Measurements from ENCODE around the gene CAMTA1.

The CAMTA1 gene

GRCh38 chr1:7076117-7076516 lies 290.9 kb downstream of the CAMTA1 start:
- no peak for DNase-seq (ENCODE audit: low read depth, low spot score)

- DNase-seq (ENCODE audit: low read depth, low spot score), result no peak
These were observed 291.3 kb downstream of the CAMTA1 start for GRCh38 chr1:7076572-7076971.

- DNase-seq (ENCODE audit: low read depth, low spot score), result no peak
These were observed 291.9 kb downstream of the CAMTA1 start for GRCh38 chr1:7077136-7077535.

GRCh38 chr1:7077970-7078369 lies 292.7 kb downstream of the CAMTA1 start:
- DNase-seq (ENCODE audit: low read depth, low spot score), result no peak

GRCh38 chr1:7079637-7080036 lies 294.4 kb downstream of the CAMTA1 start:
- DNase-seq (ENCODE audit: low read depth, low spot score), result no peak

GRCh38 chr1:7084232-7084894 lies 299.1 kb downstream of the CAMTA1 start:
- DNase-seq (ENCODE audit: low read depth, low spot score), result no peak

- no peak for DNase-seq (ENCODE audit: low read depth, low spot score)
These were observed 300.3 kb downstream of the CAMTA1 start for GRCh38 chr1:7085521-7085920.

GRCh38 chr1:7086106-7086505 lies 300.9 kb downstream of the CAMTA1 start:
- DNase-seq (ENCODE audit: low read depth, low spot score), result no peak

- DNase-seq (ENCODE audit: low read depth, low spot score), result no peak
These were observed 302.6 kb downstream of the CAMTA1 start for GRCh38 chr1:7087888-7088287.

GRCh38 chr1:7089497-7089896 lies 304.2 kb downstream of the CAMTA1 start:
- no peak for DNase-seq (ENCODE audit: low read depth, low spot score)

GRCh38 chr1:7093297-7093696 lies 308.0 kb downstream of the CAMTA1 start:
- DNase-seq (ENCODE audit: low read depth, low spot score), result peak; percentile 55

GRCh38 chr1:7094086-7094485 lies 308.8 kb downstream of the CAMTA1 start:
- no peak for DNase-seq (ENCODE audit: low read depth, low spot score)

GRCh38 chr1:7094509-7094908 lies 309.3 kb downstream of the CAMTA1 start:
- DNase-seq (ENCODE audit: low read depth, low spot score), result no peak

GRCh38 chr1:7095343-7095964 lies 310.2 kb downstream of the CAMTA1 start:
- no peak for DNase-seq (ENCODE audit: low read depth, low spot score)

GRCh38 chr1:7097938-7098592 lies 312.8 kb downstream of the CAMTA1 start:
- no peak for DNase-seq (ENCODE audit: low read depth, low spot score)

GRCh38 chr1:7098641-7099040 lies 313.4 kb downstream of the CAMTA1 start:
- DNase-seq (ENCODE audit: low read depth, low spot score), result no peak

GRCh38 chr1:7100479-7100878 lies 315.2 kb downstream of the CAMTA1 start:
- no peak for DNase-seq (ENCODE audit: low read depth, low spot score)

GRCh38 chr1:7101187-7101586 lies 315.9 kb downstream of the CAMTA1 start:
- DNase-seq (ENCODE audit: low read depth, low spot score), result no peak

- no peak for DNase-seq (ENCODE audit: low read depth, low spot score)
These were observed 318.1 kb downstream of the CAMTA1 start for GRCh38 chr1:7103361-7103782.

- DNase-seq (ENCODE audit: low read depth, low spot score), result no peak
These were observed 318.6 kb downstream of the CAMTA1 start for GRCh38 chr1:7103874-7104273.

- DNase-seq (ENCODE audit: low read depth, low spot score), result no peak
These were observed 319.1 kb downstream of the CAMTA1 start for GRCh38 chr1:7104339-7104738.

GRCh38 chr1:7105269-7105668 lies 320.0 kb downstream of the CAMTA1 start:
- no peak for DNase-seq (ENCODE audit: low read depth, low spot score)
